ENCODE data around the gene TRIP12. TPM values are rescaled to one million over a fixed set of nuclear protein-coding genes. Genes with fewer than 3 reads are reported as not detected.

Gene TRIP12
- total RNA-seq, 4 donors from 2014 or later: 178 to 256 (median 193) TPM

DNA sequence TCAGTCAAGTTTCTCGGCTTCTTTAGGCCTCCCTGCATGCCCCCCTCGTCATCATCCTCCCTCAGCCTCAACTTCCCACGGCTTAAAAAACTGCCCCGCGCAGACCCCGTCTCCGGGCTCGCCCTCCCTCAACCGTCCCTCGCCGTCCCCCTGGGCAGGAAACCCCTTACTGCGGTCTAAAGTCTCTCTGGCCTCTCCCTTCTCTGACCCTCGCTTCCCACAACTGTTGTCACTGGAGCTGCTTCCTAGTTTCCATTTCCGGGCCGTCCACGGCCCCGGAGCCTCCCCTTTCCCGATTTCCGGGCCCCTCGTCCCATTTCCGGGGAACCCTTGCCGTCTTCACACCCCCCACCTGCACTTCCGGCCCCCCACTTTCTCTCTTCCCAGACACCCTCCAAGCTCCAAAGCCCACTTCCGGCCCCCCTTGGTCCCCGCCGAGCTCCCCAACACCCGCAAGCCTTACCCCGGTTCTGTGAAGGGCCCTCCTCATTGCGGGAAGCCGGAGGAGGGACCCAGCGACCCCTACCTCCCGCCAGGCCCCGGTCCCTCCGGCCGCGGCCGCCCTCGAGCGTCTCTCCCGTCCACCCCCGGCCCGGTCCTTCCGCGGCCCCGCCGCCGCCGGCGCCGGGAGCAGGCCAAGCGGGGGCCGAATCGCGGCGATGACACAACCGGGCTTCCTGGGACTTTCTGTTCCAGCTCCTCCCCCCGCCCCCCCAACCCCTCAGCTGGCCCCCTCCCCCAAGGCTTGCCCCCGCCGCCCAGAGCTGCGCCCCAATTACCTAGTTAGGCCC is 513 bp downstream of the TRIP12 start:
- DNase-seq (ENCODE audit: low spot score) (peak; percentile 38), ATAC-seq (ENCODE audit: low FRiP score) (peak; percentile 53)
- TF ChIP-seq, protein P1, sequence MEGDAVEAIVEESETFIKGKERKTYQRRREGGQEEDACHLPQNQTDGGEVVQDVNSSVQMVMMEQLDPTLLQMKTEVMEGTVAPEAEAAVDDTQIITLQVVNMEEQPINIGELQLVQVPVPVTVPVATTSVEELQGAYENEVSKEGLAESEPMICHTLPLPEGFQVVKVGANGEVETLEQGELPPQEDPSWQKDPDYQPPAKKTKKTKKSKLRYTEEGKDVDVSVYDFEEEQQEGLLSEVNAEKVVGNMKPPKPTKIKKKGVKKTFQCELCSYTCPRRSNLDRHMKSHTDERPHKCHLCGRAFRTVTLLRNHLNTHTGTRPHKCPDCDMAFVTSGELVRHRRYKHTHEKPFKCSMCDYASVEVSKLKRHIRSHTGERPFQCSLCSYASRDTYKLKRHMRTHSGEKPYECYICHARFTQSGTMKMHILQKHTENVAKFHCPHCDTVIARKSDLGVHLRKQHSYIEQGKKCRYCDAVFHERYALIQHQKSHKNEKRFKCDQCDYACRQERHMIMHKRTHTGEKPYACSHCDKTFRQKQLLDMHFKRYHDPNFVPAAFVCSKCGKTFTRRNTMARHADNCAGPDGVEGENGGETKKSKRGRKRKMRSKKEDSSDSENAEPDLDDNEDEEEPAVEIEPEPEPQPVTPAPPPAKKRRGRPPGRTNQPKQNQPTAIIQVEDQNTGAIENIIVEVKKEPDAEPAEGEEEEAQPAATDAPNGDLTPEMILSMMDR (IDR thresholded peaks at IDR 0.05): no peak

DNA sequence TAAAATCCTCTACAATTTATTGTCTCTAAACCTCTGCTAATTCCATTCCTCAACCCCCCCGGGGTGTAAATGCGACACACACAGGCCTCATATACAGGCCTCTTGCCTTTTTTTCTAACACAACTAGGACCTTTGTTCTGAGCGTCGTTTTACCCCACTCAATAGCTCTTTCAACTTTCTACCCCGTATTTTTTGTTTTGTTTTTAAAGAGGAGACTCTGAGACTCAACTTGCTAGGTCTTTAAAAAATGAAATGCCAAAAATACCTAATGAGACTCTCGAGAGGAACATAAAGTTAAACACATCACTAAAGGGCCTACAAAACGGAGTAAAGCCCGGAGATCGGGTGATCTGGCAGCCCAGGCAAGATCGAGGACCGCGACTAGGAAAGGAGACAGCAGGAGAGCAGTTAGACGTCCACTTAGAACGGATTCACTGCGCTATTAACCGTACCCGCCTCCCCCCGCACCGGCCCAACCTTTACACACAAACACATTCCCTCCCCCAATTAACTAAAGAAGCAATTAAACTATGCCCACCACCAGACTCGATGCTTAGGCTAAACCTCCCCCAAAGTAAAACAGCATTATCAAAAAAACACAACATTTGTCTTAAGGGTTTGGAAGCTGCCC is 1.7 kb downstream of the TRIP12 start:
- TF ChIP-seq, protein P1 (IDR thresholded peaks at IDR 0.05): no peak
- peak; percentile 29 for DNase-seq (ENCODE audit: low spot score)
- ATAC-seq (ENCODE audit: low FRiP score): no peak

DNA sequence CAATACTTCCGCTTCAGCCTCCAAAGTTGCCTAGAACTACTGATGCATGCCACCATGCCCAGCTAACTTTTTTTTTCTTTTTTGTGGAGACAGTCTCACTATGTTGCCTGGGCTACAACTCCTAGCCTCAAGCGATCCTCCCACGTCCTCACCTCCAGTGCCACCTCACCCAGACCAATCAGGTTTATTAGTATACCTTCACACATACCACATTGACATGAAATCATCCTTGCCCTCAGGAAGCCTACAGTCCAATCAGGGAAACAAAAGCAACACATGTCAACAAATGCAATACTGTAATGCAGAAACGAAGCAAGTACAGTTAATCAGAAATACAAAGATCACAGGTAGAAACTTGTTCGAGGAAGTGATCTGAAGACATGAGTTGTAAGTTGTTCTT is 4.0 kb downstream of the TRIP12 start:
- ATAC-seq (ENCODE audit: low FRiP score) (no peak), DNase-seq (ENCODE audit: low spot score) (no peak)
- TF ChIP-seq, protein P1 (IDR thresholded peaks at IDR 0.05): no peak

DNA sequence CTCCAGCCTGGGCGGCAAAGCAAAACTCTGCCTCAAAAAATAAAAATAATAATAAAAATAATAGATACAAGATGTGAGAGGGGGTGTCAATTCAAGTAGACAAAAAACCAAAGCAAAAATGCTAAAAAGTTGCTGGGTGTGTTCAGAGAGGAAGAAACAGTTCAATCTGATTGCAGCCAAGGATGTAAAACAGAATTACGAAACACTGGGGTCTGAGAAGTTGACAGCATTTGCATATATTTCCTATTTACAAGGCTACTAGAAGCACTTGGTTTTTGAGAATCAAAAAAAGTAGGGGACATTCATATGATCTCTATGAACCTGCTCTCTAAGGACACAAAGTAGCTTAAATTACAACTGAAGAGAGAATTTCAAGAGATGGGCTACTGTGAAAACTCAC is 7.6 kb downstream of the TRIP12 start:
- DNase-seq (ENCODE audit: low spot score) (no peak), ATAC-seq (ENCODE audit: low FRiP score) (no peak)
- TF ChIP-seq, protein P1 (IDR thresholded peaks at IDR 0.05): no peak

DNA sequence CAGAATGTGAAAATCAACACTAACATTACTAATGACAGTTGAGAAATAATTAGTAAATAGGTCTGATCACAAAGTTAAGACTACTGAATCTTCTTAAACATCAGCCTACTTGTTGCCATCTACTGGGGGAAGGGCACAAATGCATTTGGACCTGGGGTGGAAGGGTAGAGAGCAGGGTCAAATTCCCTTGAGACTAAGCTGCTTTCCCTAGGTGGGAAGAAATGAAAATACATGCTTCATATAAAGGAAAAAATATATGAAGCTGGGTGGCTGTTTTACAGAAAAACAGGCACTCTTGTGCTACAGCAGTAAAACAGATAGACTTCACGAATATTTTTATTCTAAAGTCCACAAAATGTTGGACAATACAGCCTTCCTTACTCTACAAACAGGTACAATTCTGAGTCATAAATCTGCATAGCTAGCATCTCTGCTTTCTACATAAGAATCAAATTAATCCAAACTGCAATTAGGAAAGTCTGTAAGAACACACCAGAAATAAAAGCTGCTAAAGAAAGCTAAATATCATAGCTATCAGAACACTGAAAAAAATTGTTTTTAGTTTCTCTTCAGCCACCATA is 10.9 kb downstream of the TRIP12 start:
- TF ChIP-seq, protein P1 (IDR thresholded peaks at IDR 0.05): no peak
- no peak for DNase-seq (ENCODE audit: low spot score)
- ATAC-seq (ENCODE audit: low FRiP score): no peak

DNA sequence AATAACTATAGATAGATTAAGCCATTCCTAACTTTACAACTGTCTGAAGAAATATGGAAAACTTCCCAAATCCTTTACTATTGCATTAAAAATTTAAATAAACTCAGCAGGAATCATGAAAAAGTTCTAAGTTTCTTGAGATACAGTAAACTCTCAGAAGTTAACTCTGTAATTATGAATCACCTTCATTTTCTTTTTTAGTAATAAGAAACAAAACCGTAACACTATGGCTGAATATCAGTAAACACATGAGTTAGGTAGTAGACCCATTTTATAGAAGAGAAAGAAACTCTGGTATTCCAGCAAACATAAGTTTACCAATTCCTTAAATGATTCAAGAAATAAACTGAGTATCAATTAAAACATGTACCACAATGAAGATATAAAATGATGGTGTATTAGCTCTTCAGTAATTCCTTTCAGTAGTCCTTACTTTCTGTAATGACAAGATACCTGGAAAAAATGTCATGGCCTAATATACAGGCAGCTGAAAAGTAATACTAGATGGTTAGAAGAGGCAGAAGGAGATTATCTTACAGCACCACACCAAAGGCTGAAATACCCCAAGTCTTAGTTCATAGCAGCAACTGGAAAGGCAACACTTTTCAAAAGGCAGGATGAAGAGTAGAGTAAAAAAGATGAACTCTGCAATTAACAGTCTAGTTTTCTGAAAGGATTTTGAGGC is 11.5 kb downstream of the TRIP12 start:
- TF ChIP-seq, protein P1 (IDR thresholded peaks at IDR 0.05): no peak
- no peak for DNase-seq (ENCODE audit: low spot score)
- ATAC-seq (ENCODE audit: low FRiP score): no peak
